Smooth muscle cell (in vitro differentiated cells): ENCODE results near the gene IKBKE. TPM values are rescaled to one million over a fixed set of nuclear protein-coding genes. Genes with fewer than 3 reads are reported as not detected.
"Not testable (repeated sequence)": the region's sequence is repeated elsewhere in the genome, so short reads cannot be mapped to it uniquely, and the experiment has no call there.

ENCODE experiments used
- DNase-seq: peaks from one replicate; lab custom pipeline; 2025; ENCODE audit not compliant: unreplicated experiment; lab: John Stamatoyannopoulos, UW
- H2AFZ ChIP-seq: fragments of 200-600 bp; sonication (generic); 2 replicates; pipeline ENCODE4 v1.6.0; 2016; ENCODE audit warnings: antibody characterized with exemption, low read depth, mild to moderate bottlenecking
- H3F3A ChIP-seq: fragments of 200-600 bp; sonication (generic); 2 replicates; pipeline ENCODE4 v1.6.0; 2017; ENCODE audit warnings: antibody characterized with exemption, low read depth
- H3K27ac ChIP-seq: fragments of 200-600 bp; sonication (generic); 2 replicates; pipeline ENCODE4 v1.5.1; 2016; ENCODE audit warnings: low read depth, mild to moderate bottlenecking
- H3K27me3 ChIP-seq: fragments of 200-600 bp; sonication (generic); 2 replicates; pipeline ENCODE4 v1.6.1; 2016; ENCODE audit warnings: low read depth, mild to moderate bottlenecking
- H3K36me3 ChIP-seq: fragments of 200-600 bp; sonication (generic); 2 replicates; pipeline ENCODE4 v1.5.1; 2016; ENCODE audit warnings: low read depth
- H3K4me1 ChIP-seq: fragments of 200-600 bp; sonication (generic); 2 replicates; pipeline ENCODE4 v1.5.1; 2016; ENCODE audit warnings: low read depth
- H3K4me2 ChIP-seq: fragments of 200-600 bp; sonication (generic); 2 replicates; pipeline ENCODE4 v1.6.0; 2016; ENCODE audit warnings: mild to moderate bottlenecking
- H3K4me3 ChIP-seq: fragments of 200-600 bp; sonication (generic); 2 replicates; pipeline ENCODE4 v1.5.1; 2016; ENCODE audit warnings: mild to moderate bottlenecking
- H3K79me2 ChIP-seq: fragments of 200-600 bp; sonication (generic); 2 replicates; pipeline ENCODE4 v1.6.0; 2016; ENCODE audit warnings: low read depth, mild to moderate bottlenecking
- H3K9ac ChIP-seq: fragments of 200-600 bp; sonication (generic); 2 replicates; pipeline ENCODE4 v1.6.0; 2016; ENCODE audit warnings: low read depth
- H3K9me3 ChIP-seq: fragments of 200-600 bp; sonication (generic); replicated peaks from 2 replicates; pipeline ENCODE4 v1.5.1; 2016; ENCODE audit warnings: low read depth
- H4K20me1 ChIP-seq: fragments of 200-600 bp; sonication (generic); 2 replicates; pipeline ENCODE4 v1.6.0; 2016; ENCODE audit warnings: low read depth
- WGBS: methylation state at CpG from one replicate; pipeline ENCODE4 v1.1.7; 2016; ENCODE audit warnings: low lambda C conversion rate; 5-methylcytosine and 5-hydroxymethylcytosine counted together
- polyA plus RNA-seq: library from polyadenylated mRNA; unstranded; fragments of >200 nt; fragmentation: Nextera tagmentation; extraction: Ambion mirVana; gene quantifications from 2 replicates; pipeline ENCODE4 v1.2.1, GENCODE V29; 2016
- total RNA-seq: library from RNA; depleted of rRNA; stranded (reverse); fragments of >200 nt; gene quantifications from 2 replicates; pipeline ENCODE4 v1.2.3, GENCODE V29; 2014
- TF ChIP-seq, protein P1 (sequence below): fragments of 200-600 bp; sonication (generic); IDR thresholded peaks from 2 replicates; pipeline ENCODE4 v1.5.1; 2017; ENCODE audit warnings: borderline replicate concordance, mild to moderate bottlenecking, antibody characterized with exemption; ENCODE audit not compliant: insufficient read depth, poor library complexity, severe bottlenecking

The IKBKE gene
- total and polyA plus RNA-seq, 2 experiments from 2014 or later = 4.0 to 9.7 TPM

DNA sequence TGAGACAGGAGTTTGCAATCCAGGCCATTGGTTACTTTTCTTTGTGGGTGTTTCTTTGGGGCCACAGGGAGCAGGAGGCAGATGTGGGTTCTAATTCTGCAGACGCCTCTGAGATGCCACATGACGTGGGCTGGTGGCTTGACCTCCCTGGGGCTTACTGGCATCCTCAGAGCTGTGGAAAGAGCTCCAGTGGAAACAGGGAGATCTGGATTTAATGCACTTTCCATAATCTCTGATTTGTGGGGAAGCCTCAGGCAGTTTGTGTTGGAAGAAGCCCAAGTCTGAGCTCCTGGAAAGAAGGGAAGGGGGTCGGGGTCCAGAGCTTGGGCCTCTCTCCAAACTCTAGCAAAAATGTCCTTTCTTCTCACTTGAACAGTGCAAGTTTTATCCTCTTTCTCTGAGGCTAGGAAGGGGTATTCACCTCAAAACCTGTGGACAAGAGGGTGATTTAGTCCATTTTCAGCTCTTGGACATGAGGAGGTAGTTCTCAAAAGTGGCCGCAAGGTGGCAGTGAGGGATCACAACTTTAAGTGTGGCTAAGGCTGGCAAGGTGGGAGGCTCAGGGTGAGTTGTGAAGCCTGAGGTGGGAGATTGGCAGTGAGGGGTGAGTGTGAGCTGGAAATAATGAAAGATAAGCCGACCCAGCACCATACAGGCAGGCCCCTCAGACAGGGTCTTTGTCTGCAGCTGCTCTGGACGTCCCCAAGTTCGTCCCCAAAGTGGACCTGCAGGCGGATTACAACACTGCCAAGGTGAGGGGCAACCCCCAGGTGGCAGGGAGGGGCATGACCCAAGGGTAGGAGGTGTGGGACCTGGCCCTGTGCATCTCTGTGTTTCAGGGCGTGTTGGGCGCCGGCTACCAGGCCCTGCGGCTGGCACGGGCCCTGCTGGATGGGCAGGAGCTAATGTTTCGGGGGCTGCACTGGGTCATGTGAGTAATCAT is 9.2 kb downstream of the IKBKE start:
- DNase-seq = peak; percentile 9
- 76% methylated on average over 14 of the region's 14 CpGs for WGBS
- no peaks in the 10 kb centered on the region for H4K20me1 ChIP-seq

DNA sequence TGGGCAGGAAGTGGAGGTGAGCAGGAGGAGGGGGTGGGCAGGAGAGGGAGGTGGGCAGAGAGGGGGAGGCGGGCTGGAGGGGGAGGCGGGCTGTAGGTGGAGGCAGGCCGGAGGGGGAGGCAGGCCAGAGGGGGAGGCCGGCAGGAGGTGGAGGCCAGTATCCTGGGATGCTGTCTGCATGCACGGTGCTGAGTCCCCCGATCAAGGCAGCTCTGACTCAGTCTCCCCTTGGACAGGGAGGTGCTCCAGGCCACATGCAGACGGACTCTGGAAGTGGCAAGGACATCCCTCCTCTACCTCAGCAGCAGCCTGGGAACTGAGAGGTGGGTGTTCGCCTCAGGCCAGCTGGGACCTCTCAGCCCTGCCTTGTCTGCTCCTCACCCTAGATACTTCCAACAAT is 9.9 kb downstream of the IKBKE start:
- 100% methylated on average over 1 of the region's 8 CpGs for WGBS
- H4K20me1 ChIP-seq = no peaks in the 10 kb centered on the region
- H3K9me3 ChIP-seq = no peaks in the 10 kb centered on the region
- no peaks in the 10 kb centered on the region for H3K4me1 ChIP-seq
- H2AFZ ChIP-seq = no peak overlapping the region
- H3K27ac ChIP-seq = no peak overlapping the region
- DNase-seq = no peak
- no peak overlapping the region for H3K4me2 ChIP-seq
- H3K27me3 ChIP-seq = no peaks in the 10 kb centered on the region
- no peak overlapping the region for H3K9ac ChIP-seq
- TF ChIP-seq, protein P1, sequence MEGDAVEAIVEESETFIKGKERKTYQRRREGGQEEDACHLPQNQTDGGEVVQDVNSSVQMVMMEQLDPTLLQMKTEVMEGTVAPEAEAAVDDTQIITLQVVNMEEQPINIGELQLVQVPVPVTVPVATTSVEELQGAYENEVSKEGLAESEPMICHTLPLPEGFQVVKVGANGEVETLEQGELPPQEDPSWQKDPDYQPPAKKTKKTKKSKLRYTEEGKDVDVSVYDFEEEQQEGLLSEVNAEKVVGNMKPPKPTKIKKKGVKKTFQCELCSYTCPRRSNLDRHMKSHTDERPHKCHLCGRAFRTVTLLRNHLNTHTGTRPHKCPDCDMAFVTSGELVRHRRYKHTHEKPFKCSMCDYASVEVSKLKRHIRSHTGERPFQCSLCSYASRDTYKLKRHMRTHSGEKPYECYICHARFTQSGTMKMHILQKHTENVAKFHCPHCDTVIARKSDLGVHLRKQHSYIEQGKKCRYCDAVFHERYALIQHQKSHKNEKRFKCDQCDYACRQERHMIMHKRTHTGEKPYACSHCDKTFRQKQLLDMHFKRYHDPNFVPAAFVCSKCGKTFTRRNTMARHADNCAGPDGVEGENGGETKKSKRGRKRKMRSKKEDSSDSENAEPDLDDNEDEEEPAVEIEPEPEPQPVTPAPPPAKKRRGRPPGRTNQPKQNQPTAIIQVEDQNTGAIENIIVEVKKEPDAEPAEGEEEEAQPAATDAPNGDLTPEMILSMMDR = no peak
- no peaks in the 10 kb centered on the region for H3K36me3 ChIP-seq
- H3K4me3 ChIP-seq = no peak overlapping the region
- H3F3A ChIP-seq = no peaks in the 10 kb centered on the region
- no peaks in the 10 kb centered on the region for H3K79me2 ChIP-seq

More for the DNA sequence above, 9.2 kb downstream of the IKBKE start:
- Histone ChIP-seq H3K27me3 (no peaks in the 10 kb centered on the region), H3F3A (no peaks in the 10 kb centered on the region), H3K4me1 (no peaks in the 10 kb centered on the region), H3K9ac (no peak overlapping the region), H3K4me2 (no peak overlapping the region), H3K9me3 (no peaks in the 10 kb centered on the region), H3K27ac (no peak overlapping the region), H3K36me3 (no peaks in the 10 kb centered on the region), H3K79me2 (no peaks in the 10 kb centered on the region), H3K4me3 (no peak overlapping the region), H2AFZ (no peak overlapping the region)
- TF ChIP-seq, protein P1 = peak; percentile 76

DNA sequence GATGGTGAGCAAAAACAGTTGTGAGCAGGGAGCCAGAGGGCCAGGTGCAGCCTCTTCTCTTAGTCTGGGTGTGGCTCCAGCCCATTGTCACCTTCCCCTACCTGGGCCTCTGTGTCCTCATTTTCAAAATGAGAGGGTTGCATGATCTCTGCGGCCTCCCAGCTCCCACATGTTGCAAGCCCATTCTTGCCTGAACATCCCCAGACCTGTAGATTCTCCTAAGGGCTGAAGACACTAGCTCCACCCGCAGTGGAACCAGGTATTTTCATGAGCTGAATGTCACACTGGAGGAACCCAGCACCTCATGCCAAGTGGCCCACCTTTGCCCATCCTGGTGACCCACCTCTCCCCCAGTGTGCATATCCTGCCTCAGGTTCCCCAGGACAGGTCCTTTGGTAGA is 12.3 kb downstream of the IKBKE start:
- no peak overlapping the region for H3K9ac ChIP-seq
- no peaks in the 10 kb centered on the region for H3K79me2 ChIP-seq
- H3K36me3 ChIP-seq = no peaks in the 10 kb centered on the region
- 75% methylated on average over 2 of the region's 2 CpGs for WGBS
- TF ChIP-seq, protein P1 = no peak
- no peaks in the 10 kb centered on the region for H3K27me3 ChIP-seq
- no peaks in the 10 kb centered on the region for H3K9me3 ChIP-seq
- no peaks in the 10 kb centered on the region for H3K4me1 ChIP-seq
- H3K27ac ChIP-seq = no peak overlapping the region
- no peaks in the 10 kb centered on the region for H3F3A ChIP-seq
- H2AFZ ChIP-seq = no peak overlapping the region
- no peaks in the 10 kb centered on the region for H4K20me1 ChIP-seq
- H3K4me2 ChIP-seq = no peak overlapping the region
- H3K4me3 ChIP-seq = no peak overlapping the region
- DNase-seq = no peak

DNA sequence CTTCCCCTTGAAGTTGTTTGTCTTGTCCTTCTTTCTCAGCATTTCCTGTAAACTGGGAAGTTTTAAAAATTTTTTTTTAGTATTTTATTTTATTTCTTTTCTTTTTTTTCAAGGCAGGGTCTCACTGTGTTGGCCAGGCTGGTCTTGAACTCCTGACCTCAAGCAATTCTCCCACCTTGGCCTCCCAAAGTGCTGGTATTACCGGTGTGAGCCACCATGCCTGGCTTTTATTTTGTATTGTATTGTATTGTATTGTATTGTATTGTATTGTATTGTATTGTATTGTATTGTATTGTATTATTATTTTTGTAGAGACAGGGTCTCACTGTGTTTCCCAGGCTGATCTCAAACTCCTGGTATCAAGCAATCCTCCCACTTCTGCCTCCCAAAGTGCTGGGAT is 13.6 kb downstream of the IKBKE start:
- H3K36me3 ChIP-seq, H2AFZ ChIP-seq, H3K4me3 ChIP-seq, H3K79me2 ChIP-seq, H4K20me1 ChIP-seq, DNase-seq, H3K27me3 ChIP-seq, H3K4me2 ChIP-seq, H3K4me1 ChIP-seq, H3K27ac ChIP-seq, H3K9ac ChIP-seq, H3K9me3 ChIP-seq, H3F3A ChIP-seq: not testable (repeated sequence)
- 100% methylated on average over 1 of the region's 1 CpG for WGBS
